Right cardiac atrium (tissue), 5 donors: Measurements from ENCODE around the gene STEAP4. TPM values are rescaled to one million over a fixed set of nuclear protein-coding genes. Genes with fewer than 3 reads are reported as not detected.
"Not testable (repeated sequence)": the region's sequence is repeated elsewhere in the genome, so short reads cannot be mapped to it uniquely, and the experiment has no call there.

Experiments
- ATAC-seq, 2 donors: fragments of 200-7000 bp; cut with Tn5 transposase; one replicate each; pipeline versions ENCODE4 v1.8.0 to v1.9.1; 2020; ENCODE audit warnings: moderate library complexity in 2 of 2, mild to moderate bottlenecking in 1 of 2
- DNase-seq, 3 donors: peaks; one replicate each; pipeline ENCODE4 v3.0.0-alpha.2; 2020
- H3K27ac ChIP-seq: one replicate; pipeline ENCODE4 v1.5.1; 2013; ENCODE audit warnings: mild to moderate bottlenecking, low read length, control low read depth, moderate library complexity
- H3K27me3 ChIP-seq: one replicate; pipeline ENCODE4 v1.6.1; 2013; ENCODE audit not compliant: control insufficient read depth, insufficient read depth
- H3K4me1 ChIP-seq: one replicate; pipeline ENCODE4 v1.6.1; 2013; ENCODE audit warnings: low read length; ENCODE audit not compliant: control insufficient read depth, insufficient read depth
- H3K4me3 ChIP-seq: one replicate; pipeline ENCODE4 v1.5.1; 2013; ENCODE audit warnings: low read length, control low read depth
- H3K9me3 ChIP-seq: one replicate; pipeline ENCODE4 v1.6.1; 2013; ENCODE audit warnings: low read length; ENCODE audit not compliant: control insufficient read depth
- WGBS: extraction: QIAGEN DNeasy Blood & Tissue Kit; methylation state at CpG from one replicate; pipeline ENCODE4 v1.1.7; 2013; 5-methylcytosine and 5-hydroxymethylcytosine counted together
- intact Hi-C, 4 donors: fragments of 100-400 bp; cut with DNase I; formaldehyde crosslinking; loops; one replicate each; pipeline versions ENCODE4 v1.11.0 to v1.14.0; 2022 to 2023
- polyA plus RNA-seq: library from polyadenylated mRNA; stranded (reverse); fragments of 200-250 nt; gene quantifications from one replicate; pipeline ENCODE4 v1.2.3, GENCODE V29; 2013
- total RNA-seq, 4 donors: library from RNA; stranded (reverse); fragmentation: NEBNext Ultra II Directional; extraction: Animal tissue kit (Norgen Biotek cat#: 25700); gene quantifications; one replicate each; pipeline ENCODE4 v1.2.1, GENCODE V29; 2021
- donor health status: healthy with polysubstance abuse.
- donor health status: DM: no; HTN: yes; CAD: no.
- donor health status: DM: no; HTN: no; CAD: no.
- donor health status: DM: no; HTN: yes; CAD: no; lungs with severe emphysema.
- donor health status: DM: yes; HTN: yes; CAD: no.

The STEAP4 gene
- total and polyA plus RNA-seq, 5 donors = 10.6 to 56.1 (median 28.0) TPM

- Histone ChIP-seq H3K27me3 (no peaks in the 10 kb centered on the region), H3K4me1 (no peaks in the 10 kb centered on the region), H3K4me3 (no peak overlapping the region), H3K9me3 (no peaks in the 10 kb centered on the region), H3K27ac (no peak overlapping the region)
- ATAC-seq = no peak
- intact Hi-C loops = no loop called here
- 94% methylated on average over 1 of the region's 1 CpG for WGBS
- DNase-seq = no peak
These were observed 12.8 kb downstream of the STEAP4 start for GRCh38 chr7:88293866-88294265.

- Histone ChIP-seq H3K4me1 (no peaks in the 10 kb centered on the region), H3K4me3 (no peak overlapping the region), H3K27ac (no peak overlapping the region), H3K9me3 (no peaks in the 10 kb centered on the region), H3K27me3 (no peaks in the 10 kb centered on the region)
- ATAC-seq (peak; percentile 21 to 29), DNase-seq (peak in 1 of 3 donors; percentile 51)
- intact Hi-C loops = no loop called here
- 82% methylated on average over 11 of the region's 11 CpGs for WGBS
These were observed 15.1 kb downstream of the STEAP4 start for GRCh38 chr7:88291398-88292173.

GRCh38 chr7:88290491-88290890 lies 16.2 kb downstream of the STEAP4 start:
- intact Hi-C loops = no loop called here
- Histone ChIP-seq H3K27me3 (no peaks in the 10 kb centered on the region), H3K27ac (no peak overlapping the region), H3K4me1 (no peaks in the 10 kb centered on the region), H3K4me3 (no peak overlapping the region), H3K9me3 (no peaks in the 10 kb centered on the region)
- no peak for DNase-seq
- WGBS = 92% methylated on average over 4 of the region's 4 CpGs
- no peak for ATAC-seq

GRCh38 chr7:88289564-88290025 lies 17.1 kb downstream of the STEAP4 start:
- H3K4me1 ChIP-seq = no peaks in the 10 kb centered on the region
- WGBS = 64% methylated on average over 2 of the region's 2 CpGs
- intact Hi-C loops = no loop called here
- DNase-seq (no peak), ATAC-seq (no peak)
- H3K27me3 ChIP-seq = no peaks in the 10 kb centered on the region
- H3K4me3 ChIP-seq = no peak overlapping the region
- no peak overlapping the region for H3K27ac ChIP-seq
- no peaks in the 10 kb centered on the region for H3K9me3 ChIP-seq

GRCh38 chr7:88281749-88282148 lies 24.9 kb downstream of the STEAP4 start:
- intact Hi-C loops = no loop called here
- Histone ChIP-seq H3K27ac (no peak overlapping the region), H3K9me3 (no peaks in the 10 kb centered on the region), H3K27me3 (no peaks in the 10 kb centered on the region), H3K4me3 (no peak overlapping the region), H3K4me1 (no peaks in the 10 kb centered on the region)
- no peak for DNase-seq
- 75% methylated on average over 2 of the region's 2 CpGs for WGBS
- ATAC-seq = no peak

- no peak overlapping the region for H3K27ac ChIP-seq
These were observed 25.9 kb downstream of the STEAP4 start for GRCh38 chr7:88280801-88281200.

GRCh38 chr7:88279323-88279722 lies 27.4 kb downstream of the STEAP4 start:
- no peak overlapping the region for H3K4me3 ChIP-seq
- no peaks in the 10 kb centered on the region for H3K9me3 ChIP-seq
- intact Hi-C loops = no loop called here
- H3K27ac ChIP-seq = no peak overlapping the region
- no peaks in the 10 kb centered on the region for H3K4me1 ChIP-seq
- no peak for ATAC-seq
- DNase-seq = no peak
- 56% methylated on average over 3 of the region's 3 CpGs for WGBS
- no peaks in the 10 kb centered on the region for H3K27me3 ChIP-seq

More at GRCh38 chr7:88280801-88281200, 25.9 kb downstream of the STEAP4 start:
- WGBS = 93% methylated on average over 1 of the region's 1 CpG
- Histone ChIP-seq H3K9me3 (no peaks in the 10 kb centered on the region), H3K4me3 (no peak overlapping the region), H3K4me1 (no peaks in the 10 kb centered on the region), H3K27me3 (no peaks in the 10 kb centered on the region)
- no peak for DNase-seq
- intact Hi-C loops = no loop called here
- ATAC-seq = no peak

- H3K9me3 ChIP-seq = no peaks in the 10 kb centered on the region
- 91% methylated on average over 1 of the region's 1 CpG for WGBS
These were observed 27.8 kb downstream of the STEAP4 start for GRCh38 chr7:88278881-88279280.

GRCh38 chr7:88276605-88277153 lies 30.0 kb downstream of the STEAP4 start:
- no peak for DNase-seq
- no peak overlapping the region for H3K27ac ChIP-seq
- H3K4me1 ChIP-seq = no peaks in the 10 kb centered on the region
- WGBS = 89% methylated on average over 3 of the region's 3 CpGs
- no peaks in the 10 kb centered on the region for H3K27me3 ChIP-seq
- no peak for ATAC-seq
- intact Hi-C loops = no loop called here
- no peaks in the 10 kb centered on the region for H3K9me3 ChIP-seq
- H3K4me3 ChIP-seq = no peak overlapping the region

More at GRCh38 chr7:88278881-88279280, 27.8 kb downstream of the STEAP4 start:
- ATAC-seq = peak; percentile 77 to 86
- DNase-seq = no peak
- no peak overlapping the region for H3K4me3 ChIP-seq
- no peaks in the 10 kb centered on the region for H3K4me1 ChIP-seq
- H3K27me3 ChIP-seq = no peaks in the 10 kb centered on the region
- intact Hi-C loops = no loop called here
- no peak overlapping the region for H3K27ac ChIP-seq

GRCh38 chr7:88274856-88275255 lies 31.8 kb downstream of the STEAP4 start:
- H3K4me3 ChIP-seq, intact Hi-C loops, ATAC-seq, DNase-seq, H3K4me1 ChIP-seq, H3K9me3 ChIP-seq, H3K27me3 ChIP-seq, H3K27ac ChIP-seq: not testable (repeated sequence)
- 80% methylated on average over 5 of the region's 5 CpGs for WGBS

- 78% methylated on average over 3 of the region's 3 CpGs for WGBS
- ATAC-seq (no peak), DNase-seq (no peak)
- intact Hi-C loops = no loop called here
- Histone ChIP-seq H3K4me3 (no peak overlapping the region), H3K9me3 (no peaks in the 10 kb centered on the region), H3K27ac (no peak overlapping the region), H3K27me3 (no peaks in the 10 kb centered on the region), H3K4me1 (no peaks in the 10 kb centered on the region)
These were observed 37.1 kb downstream of the STEAP4 start for GRCh38 chr7:88269586-88269985.
